SHP77 (cell line): ENCODE data around the gene FAM83G.
A peak's percentile ranks its signal among the peaks of the same experiment; 100 is the strongest.
"Not testable (repeated sequence)": the region's sequence is repeated elsewhere in the genome, so short reads cannot be mapped to it uniquely, and the experiment has no call there.

Experiments used
- DNase-seq, 2 experiments: peaks; one replicate each; lab custom pipeline; 2025; lab: John Stamatoyannopoulos, UW

FAM83G gene

DNA sequence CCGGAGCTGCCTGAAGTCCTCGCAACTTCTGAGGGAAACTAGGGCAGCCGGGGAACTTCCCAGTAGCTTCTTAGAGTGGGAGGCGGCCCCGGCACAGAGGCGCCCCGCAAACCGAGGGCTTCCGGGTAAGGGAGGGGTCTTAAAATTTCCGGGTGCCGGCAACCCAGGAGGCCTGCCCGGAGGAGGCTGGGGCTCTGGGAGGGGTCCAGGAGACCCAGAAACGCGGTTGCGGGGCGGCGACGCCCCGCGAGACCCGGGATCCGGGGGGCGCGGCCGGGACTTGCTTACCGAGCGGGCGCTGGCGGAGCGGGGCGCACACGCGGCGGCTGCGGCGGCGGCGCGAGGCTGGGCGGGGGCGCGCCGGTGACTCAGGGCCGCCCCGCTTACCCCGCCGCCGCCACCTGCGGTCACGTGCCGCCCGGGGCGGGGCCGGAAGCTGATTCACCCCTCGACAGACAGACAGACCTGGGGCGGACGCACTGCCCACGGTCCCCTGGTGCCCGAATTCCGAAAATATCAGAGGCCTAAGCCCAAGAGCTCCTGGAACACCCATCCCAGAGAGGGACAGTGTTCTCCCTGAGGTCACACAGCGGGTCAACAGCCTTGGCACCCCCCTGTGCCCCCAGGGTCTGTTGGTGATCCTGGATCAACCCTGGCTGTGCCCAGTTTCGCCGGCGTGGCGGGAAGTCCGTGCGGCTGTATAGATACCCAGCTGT is at the start of gene FAM83G:
Gene FAM83G (minus strand): TSS at position 344 of the 716 bp plus-strand sequence. CDS start 723 bp downstream, outside the sequence.
- peak; percentile 74 to 87 for DNase-seq

GRCh38 chr17:19048826-19049225 is 44.3 kb upstream of the FAM83G start:
- DNase-seq: not testable (repeated sequence)

DNA sequence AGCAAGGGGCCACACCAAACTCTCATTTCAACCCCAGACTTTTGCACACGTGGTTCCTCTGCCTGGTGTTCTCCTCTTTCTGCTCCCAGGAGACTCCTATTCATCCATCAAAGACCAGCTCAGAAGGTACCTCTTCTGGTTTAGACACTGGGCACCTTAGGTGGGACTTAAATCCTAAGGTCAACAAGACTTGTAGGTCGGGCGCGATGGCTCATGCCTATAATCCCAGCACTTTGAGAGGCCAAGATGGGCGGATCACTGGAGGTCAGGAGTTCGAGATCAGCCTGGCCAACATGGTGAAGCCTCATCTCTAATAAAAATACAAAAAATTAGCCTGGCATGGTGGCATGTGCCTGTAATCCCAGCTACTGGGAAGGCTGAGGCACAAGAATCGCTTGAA is 42.9 kb upstream of the FAM83G start:
- not testable (repeated sequence) for DNase-seq

GRCh38 chr17:19046782-19047375 is 42.3 kb upstream of the FAM83G start, which contains the start of gene GRAP:
TSS of gene GRAP (minus strand) at chr17:19046957. CDS start at chr17:19046926, 31 bp downstream.
- not testable (repeated sequence) for DNase-seq

DNA sequence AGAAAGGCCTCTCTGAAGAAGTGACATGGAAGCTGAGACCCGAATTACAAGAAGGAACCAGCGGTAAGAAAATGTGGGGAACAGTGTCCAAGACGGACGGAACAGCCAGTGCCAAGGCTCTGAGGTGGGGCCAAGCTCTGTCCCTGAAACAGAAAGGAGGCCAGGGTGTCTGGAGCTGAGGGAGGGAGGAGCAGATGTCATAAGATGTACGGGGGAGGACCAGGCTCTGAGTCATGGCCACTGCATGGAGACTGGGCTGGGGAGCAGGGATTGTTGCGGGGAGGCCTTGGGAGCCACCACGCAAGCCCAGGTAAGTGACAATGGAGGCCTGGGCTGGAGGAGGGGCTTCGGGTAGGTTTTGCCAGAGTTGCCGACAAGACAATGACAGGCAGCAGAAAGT is 40.1 kb upstream of the FAM83G start:
- not testable (repeated sequence) for DNase-seq

GRCh38 chr17:19043032-19043431 is 38.5 kb upstream of the FAM83G start:
- not testable (repeated sequence) for DNase-seq

DNA sequence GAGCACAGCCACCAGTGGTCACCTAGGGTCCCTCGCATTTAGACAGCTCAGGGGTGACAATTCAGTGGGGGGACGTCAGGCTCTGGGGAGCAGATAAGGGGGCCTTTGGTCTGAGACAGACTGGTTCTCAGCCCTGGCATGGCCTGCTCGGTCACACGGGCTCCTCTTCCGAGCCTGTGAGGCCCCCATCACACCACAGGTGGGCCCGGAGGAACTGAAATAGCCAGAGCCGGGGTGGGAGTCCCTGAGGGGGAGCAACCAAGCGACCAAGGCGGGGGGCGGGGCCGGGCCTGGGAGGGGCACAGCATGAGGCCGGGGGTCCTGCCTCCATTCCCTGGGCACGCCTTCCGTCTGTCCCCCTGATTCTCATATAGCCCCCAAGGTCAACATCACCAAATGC is 37.8 kb upstream of the FAM83G start:
- not testable (repeated sequence) for DNase-seq

- DNase-seq: not testable (repeated sequence)
These were observed 37.3 kb upstream of the FAM83G start for GRCh38 chr17:19041871-19042270.

- not testable (repeated sequence) for DNase-seq
These were observed 35.8 kb upstream of the FAM83G start for GRCh38 chr17:19040350-19040749.

GRCh38 chr17:19038730-19039129 is 34.2 kb upstream of the FAM83G start:
- DNase-seq: not testable (repeated sequence)

- not testable (repeated sequence) for DNase-seq
These were observed 33.4 kb upstream of the FAM83G start for GRCh38 chr17:19038007-19038406.

DNA sequence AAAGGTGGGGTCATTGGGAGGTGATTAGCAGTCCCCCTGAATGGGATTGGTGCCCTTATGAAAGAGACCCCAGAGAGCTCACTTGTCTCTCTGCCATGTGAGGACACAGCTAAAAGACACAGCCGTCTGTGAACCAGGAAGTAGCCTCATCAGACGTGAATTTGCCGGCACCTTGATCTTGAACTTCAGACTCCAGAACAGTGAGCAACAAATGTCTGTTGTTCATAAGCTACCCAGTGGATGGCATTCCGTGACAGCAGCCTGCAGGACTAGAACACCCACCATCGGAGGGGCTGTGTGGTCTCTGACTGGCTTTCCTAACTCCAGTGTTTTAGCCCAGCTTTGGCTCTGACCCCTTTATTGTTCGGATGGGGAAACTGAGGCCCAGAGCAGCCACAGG is 33.0 kb upstream of the FAM83G start:
- not testable (repeated sequence) for DNase-seq

DNA sequence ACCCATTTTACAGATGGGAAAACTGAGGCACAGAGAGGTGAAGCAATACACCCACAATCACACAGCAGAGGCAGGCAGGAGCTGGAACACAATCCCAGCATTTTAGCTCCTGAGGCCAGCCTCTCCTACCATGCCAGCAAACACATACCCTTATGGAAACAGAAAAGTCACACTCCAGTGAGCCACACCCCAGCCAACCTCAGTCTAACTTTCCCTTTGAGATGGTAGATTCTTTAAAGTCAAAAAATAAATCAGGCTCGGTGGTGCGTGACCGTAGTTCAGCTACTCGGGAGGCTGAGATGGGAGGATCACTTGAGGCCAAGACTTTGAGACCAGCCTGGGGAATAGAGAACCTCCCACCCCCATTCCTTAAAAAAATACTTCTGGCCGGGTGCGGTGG is 31.6 kb upstream of the FAM83G start:
- DNase-seq: not testable (repeated sequence)

DNA sequence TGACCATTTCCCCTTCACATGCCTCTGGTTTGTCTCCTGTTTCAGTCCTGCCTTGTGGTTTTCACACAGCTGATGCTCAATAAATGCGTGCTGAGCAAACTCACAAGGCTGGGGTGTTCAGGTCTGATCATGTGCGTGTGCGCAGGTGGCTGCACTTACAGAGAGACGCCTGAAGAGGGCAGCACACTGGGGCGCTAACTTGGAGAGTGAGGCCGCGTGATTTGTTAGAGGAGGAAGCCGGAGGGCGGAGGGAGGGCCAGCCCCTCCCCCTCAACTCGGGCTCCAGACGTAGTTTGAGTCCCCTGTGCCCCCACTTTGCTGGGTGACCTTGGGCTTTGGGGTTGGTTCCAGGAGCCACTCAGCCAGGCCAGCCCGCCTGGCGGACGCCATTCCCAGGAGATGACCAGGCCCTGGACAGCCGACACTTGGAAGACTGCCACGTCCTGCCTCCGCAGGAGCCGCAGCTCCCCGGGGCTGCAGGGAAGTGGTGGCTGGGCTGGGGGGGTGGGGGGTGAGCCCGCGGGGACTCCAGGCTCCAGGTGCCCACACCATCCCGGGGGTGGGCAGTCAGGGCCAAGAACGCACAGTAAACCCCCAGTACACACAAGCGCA is 27.9 kb upstream of the FAM83G start:
- DNase-seq: not testable (repeated sequence)

GRCh38 chr17:19031729-19032128 is 27.2 kb upstream of the FAM83G start:
- not testable (repeated sequence) for DNase-seq

GRCh38 chr17:19030771-19031449 is 26.3 kb upstream of the FAM83G start:
- DNase-seq: not testable (repeated sequence)

DNA sequence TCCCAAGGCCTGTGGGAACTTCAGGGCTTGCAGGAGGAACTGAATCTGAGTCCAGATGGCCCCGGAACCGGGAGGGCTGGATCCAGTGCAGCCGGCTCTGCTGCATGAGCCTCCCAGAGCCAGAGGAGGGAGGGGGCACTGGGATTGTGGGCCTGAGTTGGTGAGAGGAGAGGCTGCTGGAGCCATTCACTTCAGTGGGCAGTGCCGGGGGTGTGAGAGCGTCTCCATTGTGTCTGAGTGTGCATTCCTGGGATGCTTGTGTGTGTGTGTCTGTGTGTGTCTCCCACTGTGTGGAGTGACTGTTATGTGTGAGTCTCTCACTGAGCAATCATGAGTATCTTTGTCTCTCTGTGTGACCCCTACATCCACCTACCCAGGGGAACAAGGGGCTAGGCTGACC is 25.2 kb upstream of the FAM83G start:
- not testable (repeated sequence) for DNase-seq

GRCh38 chr17:19028671-19029070 is 24.1 kb upstream of the FAM83G start:
- not testable (repeated sequence) for DNase-seq

DNA sequence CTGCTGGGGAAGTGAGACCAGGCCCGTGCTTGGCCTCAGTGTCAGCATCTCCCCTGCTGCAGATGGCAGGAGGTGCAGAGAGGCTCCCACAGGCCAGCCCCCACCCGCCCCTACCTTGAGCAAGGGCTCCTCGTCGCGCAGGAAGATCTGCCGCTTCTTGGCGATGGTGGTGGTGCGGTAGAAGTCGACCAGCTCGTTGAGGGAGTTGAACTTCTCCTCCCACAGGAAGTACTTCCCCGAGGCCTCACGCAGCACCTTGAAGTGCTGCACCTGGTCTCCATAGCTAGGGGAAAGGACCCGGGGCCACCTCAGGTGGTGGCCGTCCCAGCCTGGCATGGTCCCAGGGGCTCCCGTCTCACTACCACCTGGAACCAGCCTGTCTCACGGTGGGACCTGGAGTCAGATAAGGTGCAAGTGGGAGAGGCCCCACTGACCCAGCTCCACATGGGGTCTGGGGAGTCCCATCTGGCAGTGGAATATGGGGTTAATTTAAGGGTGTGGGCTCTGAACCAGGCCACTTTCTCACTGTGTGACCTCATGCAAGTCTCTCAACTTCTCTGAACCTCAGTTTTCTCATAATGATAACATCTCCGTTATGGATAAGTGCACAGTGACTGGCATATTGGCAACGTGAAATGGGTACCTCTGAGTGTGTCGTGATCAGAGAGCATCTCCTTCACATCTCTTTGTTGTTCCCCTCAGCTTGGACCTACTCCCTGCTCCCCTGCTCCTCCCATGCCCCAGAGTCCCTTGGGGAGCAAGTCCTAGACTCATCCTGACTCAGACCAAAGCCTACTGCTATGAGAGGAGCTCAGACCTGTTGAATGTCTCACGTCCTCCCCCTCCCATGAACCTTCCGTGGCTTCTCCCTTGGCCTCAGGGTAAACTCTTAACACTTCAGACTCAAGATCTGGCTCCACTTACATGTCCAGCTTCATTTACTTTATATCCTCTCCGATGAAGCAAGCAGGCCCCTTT is 19.8 kb upstream of the FAM83G start:
- DNase-seq: no peak

DNA sequence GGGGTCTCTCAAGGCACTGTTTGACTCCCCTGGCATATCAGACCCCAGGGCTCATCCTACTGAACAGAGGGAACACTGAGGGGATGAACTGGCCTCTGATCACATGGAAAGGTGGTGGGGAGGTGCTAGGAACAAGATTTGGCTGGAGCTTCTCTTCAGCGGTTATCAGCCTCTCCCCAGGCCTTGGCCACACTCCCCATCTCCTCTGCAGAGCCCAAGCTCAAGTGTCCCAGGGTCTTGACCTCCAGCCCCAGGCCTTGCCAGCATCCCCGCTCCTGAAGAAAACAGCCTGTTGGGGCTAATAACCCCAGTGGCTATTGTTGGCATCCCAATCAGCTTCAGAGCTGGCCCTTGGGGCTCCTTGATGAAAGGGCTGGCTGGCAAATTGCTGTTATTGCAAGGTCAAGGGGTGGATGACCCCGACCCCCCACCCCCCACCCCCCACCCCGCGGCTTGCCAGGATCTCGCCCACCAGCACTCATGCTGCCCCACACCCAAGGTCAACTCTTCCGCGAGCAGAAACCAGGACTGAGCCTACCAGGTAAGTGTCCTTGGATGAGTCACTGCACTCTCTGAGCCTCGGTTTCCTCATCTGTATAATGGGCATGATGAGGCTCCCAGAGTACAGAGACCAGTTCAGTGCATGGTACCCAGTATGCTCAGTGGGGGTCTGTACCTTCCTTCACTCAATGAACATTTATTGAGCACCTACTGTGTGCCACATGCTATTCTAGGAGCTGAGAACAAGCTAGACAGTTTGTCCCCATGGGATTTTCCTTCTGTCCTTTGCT is 18.8 kb upstream of the FAM83G start:
- DNase-seq: no peak
